Activated CD4-positive, alpha-beta T cell treated with anti-CD3 and anti-CD28 coated beads, Interleukin-2, amount 50 U/mL, for 16 hours (primary cell): Measurements from ENCODE around the gene APOBEC4.

Source experiments
- DNase-seq: peaks from one replicate; pipeline ENCODE4 v3.0.0-alpha.2; 2020

Gene APOBEC4

GRCh38 chr1:183597656-183598347 is 55.3 kb downstream of the APOBEC4 start:
- no peak for DNase-seq

GRCh38 chr1:183596500-183596899 is 56.6 kb downstream of the APOBEC4 start:
- DNase-seq: no peak
